Ascending aorta (tissue), 2 donors: Measurements from ENCODE around the gene INO80E. TPM values are rescaled to one million over a fixed set of nuclear protein-coding genes. Genes with fewer than 3 reads are reported as not detected.
"Not testable (repeated sequence)": the region's sequence is repeated elsewhere in the genome, so short reads cannot be mapped to it uniquely, and the experiment has no call there.

Source experiments
- DNase-seq, 2 donors: peaks; one replicate each; pipeline ENCODE4 v3.0.0-alpha.2; 2019; ENCODE audit warnings: low spot score in 2 of 2
- H3K27ac ChIP-seq, 2 donors: fragments of 200-600 bp; sonication (generic); one replicate each; pipeline ENCODE4 v1.5.1; 2016 to 2017; ENCODE audit warnings: mild to moderate bottlenecking in 1 of 2
- H3K27me3 ChIP-seq: fragments of 200-600 bp; sonication (generic); one replicate; pipeline ENCODE4 v1.5.1; 2017
- H3K36me3 ChIP-seq, 2 donors: fragments of 200-600 bp; sonication (generic); one replicate each; pipeline ENCODE4 v1.5.1; 2016
- H3K4me1 ChIP-seq, 2 donors: fragments of 200-600 bp; sonication (generic); one replicate each; pipeline ENCODE4 v1.5.1; 2016 to 2017; ENCODE audit warnings: mild to moderate bottlenecking in 1 of 2
- H3K4me3 ChIP-seq, 2 donors: fragments of 200-600 bp; sonication (generic); one replicate each; pipeline ENCODE4 v1.5.1; 2016 to 2017; ENCODE audit warnings: mild to moderate bottlenecking in 1 of 2
- H3K9me3 ChIP-seq, 2 donors: fragments of 200-600 bp; sonication (generic); one replicate each; pipeline ENCODE4 v1.5.1; 2016
- CTCF ChIP-seq, 3 experiments: fragments of 200-600 bp in 2 of 3; fragments of 450-650 bp in 1 of 3; sonication (generic) in 2 of 3; IDR thresholded peaks; one replicate each; pipeline ENCODE4 v1.5.1; 2016 to 2019; ENCODE audit warnings: antibody characterized with exemption in 3 of 3, mild to moderate bottlenecking in 1 of 3, moderate library complexity in 1 of 3
- intact Hi-C: fragments of 100-400 bp; cut with DNase I; formaldehyde crosslinking; loops from one replicate; pipeline ENCODE4 v1.15.1; 2023
- total RNA-seq: library from RNA; depleted of rRNA; stranded (reverse); fragments of >200 nt; gene quantifications from one replicate; pipeline ENCODE4 v1.1.0, GENCODE V29; 2016

Gene INO80E
- total RNA-seq, 1 donor from 2014 or later: 44.1 TPM

DNA sequence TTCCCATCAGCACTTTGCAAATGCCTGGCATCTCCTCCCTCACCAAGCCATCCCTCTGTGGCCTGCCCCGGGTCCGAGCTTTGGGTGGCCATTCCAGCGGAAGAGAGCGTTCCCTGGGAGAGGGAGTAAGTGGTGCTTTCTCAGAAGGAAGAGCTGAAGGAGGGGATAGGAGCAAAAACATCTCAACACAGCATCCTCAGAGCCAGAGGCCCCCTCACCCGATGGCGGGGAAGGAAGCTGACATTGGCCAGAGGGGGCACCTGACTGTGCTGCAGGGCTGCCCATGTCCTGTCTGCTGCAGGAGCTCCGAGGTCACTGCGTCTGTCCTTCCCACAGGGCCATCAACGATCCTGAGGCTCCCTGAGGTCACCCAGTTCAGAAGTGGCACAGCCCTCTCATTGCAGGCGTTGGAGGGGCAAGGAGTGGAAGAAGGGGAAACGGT is 35.5 kb downstream of the INO80E start:
- intact Hi-C loops: no loop called here

DNA sequence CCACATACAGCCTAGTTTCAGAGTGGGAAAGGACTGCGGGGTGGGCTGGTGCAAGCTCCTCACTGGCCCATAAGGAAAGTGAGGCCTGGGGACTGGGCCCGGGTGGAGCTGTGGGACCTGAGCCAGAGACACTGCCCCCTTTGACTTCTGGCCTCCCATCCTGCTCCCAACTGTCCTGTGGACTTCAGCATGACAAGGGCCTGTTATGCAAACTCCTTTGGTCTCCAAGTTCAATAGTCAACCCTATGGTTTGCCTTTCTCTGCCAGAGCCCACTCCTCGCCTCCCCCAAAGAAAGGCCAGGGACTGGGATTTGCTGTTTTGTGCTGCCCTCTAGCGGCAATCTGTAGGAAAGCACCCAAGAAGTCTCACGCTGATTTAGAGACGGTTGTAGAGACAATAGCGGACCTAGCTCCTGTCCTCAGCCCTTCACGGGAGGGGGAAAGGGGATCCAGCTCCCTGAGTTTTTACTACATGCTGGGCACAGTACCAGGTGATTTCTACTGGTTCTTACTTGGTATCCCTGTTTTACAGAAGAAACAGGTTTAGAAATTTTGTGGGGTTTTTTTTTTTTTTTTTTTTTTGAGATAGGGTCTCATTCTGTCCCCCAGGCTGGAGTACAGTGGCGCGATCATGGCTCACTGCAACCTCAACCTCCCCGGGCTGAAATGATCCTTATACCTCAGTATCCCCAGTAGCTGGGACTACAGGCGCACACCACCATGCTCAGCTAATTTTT is 36.2 kb downstream of the INO80E start:
- intact Hi-C loops: no loop called here
- no peak for DNase-seq
- Histone ChIP-seq H3K27me3 (peaks cover 28% of the 10 kb centered on the region), H3K4me3 (no peak overlapping the region), H3K9me3 (no peaks in the 10 kb centered on the region), H3K36me3 (no peaks in the 10 kb centered on the region), H3K4me1 (peaks cover 4 to 5% of the 10 kb centered on the region in 2 donors), H3K27ac (no peak overlapping the region)
- peak; percentile 41 to 71 (median 56) for TF ChIP-seq CTCF (IDR thresholded peaks at IDR 0.05)

More for the DNA sequence above, 35.5 kb downstream of the INO80E start:
- no peak for DNase-seq
- TF ChIP-seq CTCF (IDR thresholded peaks at IDR 0.05): no peak
- Histone ChIP-seq H3K4me1 (peaks cover 4 to 5% of the 10 kb centered on the region in 2 donors), H3K27ac (no peak overlapping the region), H3K36me3 (no peaks in the 10 kb centered on the region), H3K4me3 (peak overlapping the region in 1 of 2 donors; percentile 46), H3K27me3 (peaks cover 28% of the 10 kb centered on the region), H3K9me3 (no peaks in the 10 kb centered on the region)

DNA sequence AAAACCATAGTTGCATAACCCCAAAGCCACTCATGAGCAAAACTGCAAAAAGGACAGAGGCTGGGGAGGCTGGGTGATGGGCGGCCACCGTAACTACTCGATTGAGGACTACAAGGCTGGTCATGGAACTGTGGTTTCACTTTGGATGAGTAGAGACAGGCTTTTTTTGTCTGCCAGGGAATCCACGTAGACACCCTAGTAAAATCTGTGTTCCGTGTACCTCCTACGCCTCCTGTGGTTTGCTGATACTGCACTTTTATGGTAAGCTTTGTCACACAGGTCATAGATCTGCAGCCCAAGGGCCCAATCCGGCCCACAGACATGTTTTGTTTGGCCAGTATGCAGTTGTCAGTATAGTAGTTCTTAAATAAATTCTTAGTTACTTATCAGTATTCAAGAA is 37.2 kb downstream of the INO80E start:
- Histone ChIP-seq H3K9me3 (no peaks in the 10 kb centered on the region), H3K27ac (no peak overlapping the region), H3K36me3 (no peaks in the 10 kb centered on the region), H3K4me1 (peaks cover 4 to 5% of the 10 kb centered on the region in 2 donors), H3K4me3 (no peak overlapping the region), H3K27me3 (peaks cover 28% of the 10 kb centered on the region)
- no peak for TF ChIP-seq CTCF (IDR thresholded peaks at IDR 0.05)
- intact Hi-C loops: no loop called here
- no peak for DNase-seq

GRCh38 chr16:30040221-30040620 is 44.2 kb downstream of the INO80E start:
- Histone ChIP-seq H3K4me1 (no peaks in the 10 kb centered on the region), H3K27me3 (no peaks in the 10 kb centered on the region), H3K4me3 (no peak overlapping the region), H3K36me3 (no peaks in the 10 kb centered on the region), H3K9me3 (no peaks in the 10 kb centered on the region), H3K27ac (no peak overlapping the region)
- DNase-seq: no peak
- intact Hi-C loops: no loop called here
- no peak for TF ChIP-seq CTCF (IDR thresholded peaks at IDR 0.05)

GRCh38 chr16:30040690-30041089 is 44.6 kb downstream of the INO80E start:
- DNase-seq, H3K4me1 ChIP-seq, H3K4me3 ChIP-seq, intact Hi-C loops, H3K9me3 ChIP-seq, H3K27me3 ChIP-seq, H3K27ac ChIP-seq, H3K36me3 ChIP-seq: not testable (repeated sequence)

- no peak for DNase-seq
- H3K4me3 ChIP-seq: no peak overlapping the region
- no peak overlapping the region for H3K27ac ChIP-seq
- no peaks in the 10 kb centered on the region for H3K27me3 ChIP-seq
- intact Hi-C loops: no loop called here
- H3K9me3 ChIP-seq: no peaks in the 10 kb centered on the region
- H3K36me3 ChIP-seq: no peaks in the 10 kb centered on the region
- peak in 2 of 3 experiments; percentile 33 to 51 for TF ChIP-seq CTCF (IDR thresholded peaks at IDR 0.05)
- H3K4me1 ChIP-seq: no peaks in the 10 kb centered on the region
Measured at GRCh38 chr16:30041841-30042240, 45.8 kb downstream of the INO80E start.
